T-helper 1 cell treated with Interleukin-12 subunit alpha and Interleukin-12 subunit beta and Interleukin-4 antibody, amounts not matched to agents 30 ng/mL and 1 ng/mL, for 36 hours (primary cell): Measurements from ENCODE around the gene ANXA3. TPM values are rescaled to one million over a fixed set of nuclear protein-coding genes. Genes with fewer than 3 reads are reported as not detected.

ENCODE experiments used
- intact Hi-C: fragments of 100-400 bp; cut with micrococcal nuclease; formaldehyde crosslinking; loops from one replicate; pipeline ENCODE4 v1.15.1; 2024
- total RNA-seq: library from RNA; stranded (reverse); gene quantifications from 2 replicates; pipeline ENCODE4 v1.2.3, GENCODE V29; 2022

Gene ANXA3
- total RNA-seq, 1 donor from 2014 or later, result 32.8 TPM

- intact Hi-C loops, result loop anchor here (5.0 kb wide), 1 partner anchor 82 kb away; no protein-coding TSS in a partner anchor
Observed at GRCh38 chr4:78640714-78641113, 89.1 kb downstream of the ANXA3 start.

- intact Hi-C loops, result loop anchor here (5.0 kb wide), 1 partner anchor 79 kb away; no protein-coding TSS in a partner anchor
Observed at GRCh38 chr4:78642934-78643333, 91.4 kb downstream of the ANXA3 start.

- intact Hi-C loops, result loop anchor here (1.0 to 5.0 kb wide), 6 partner anchors 13 to 220 kb away; no protein-coding TSS in a partner anchor
Observed at GRCh38 chr4:78644063-78644691, 92.6 kb downstream of the ANXA3 start.

- intact Hi-C loops, result loop anchor here (1.0 to 5.0 kb wide), 6 partner anchors 12 to 219 kb away; no protein-coding TSS in a partner anchor
Observed at GRCh38 chr4:78644744-78645330, 93.3 kb downstream of the ANXA3 start.

GRCh38 chr4:78645853-78646757 lies 94.5 kb downstream of the ANXA3 start:
- intact Hi-C loops, result loop anchor here (2.0 kb wide), 2 partner anchors 33 to 93 kb away; no protein-coding TSS in a partner anchor

GRCh38 chr4:78647272-78647671 lies 95.7 kb downstream of the ANXA3 start:
- intact Hi-C loops, result no loop called here

GRCh38 chr4:78648640-78649363 lies 97.2 kb downstream of the ANXA3 start:
- intact Hi-C loops, result no loop called here

- intact Hi-C loops, result loop anchor here (10.0 kb wide), 1 partner anchor 1534 kb away; no protein-coding TSS in a partner anchor
Observed at GRCh38 chr4:78650106-78651024, 98.8 kb downstream of the ANXA3 start.

GRCh38 chr4:78651250-78651860 lies 99.8 kb downstream of the ANXA3 start:
- intact Hi-C loops, result loop anchor here (10.0 kb wide), 1 partner anchor 1533 kb away; no protein-coding TSS in a partner anchor

GRCh38 chr4:78652282-78652876 lies 100.8 kb downstream of the ANXA3 start:
- intact Hi-C loops, result loop anchor here (10.0 kb wide), 1 partner anchor 1532 kb away; no protein-coding TSS in a partner anchor

GRCh38 chr4:78653655-78654054 lies 102.1 kb downstream of the ANXA3 start:
- intact Hi-C loops, result loop anchor here (10.0 kb wide), 1 partner anchor 1531 kb away; no protein-coding TSS in a partner anchor

- intact Hi-C loops, result loop anchor here (5.0 to 10.0 kb wide), 5 partner anchors 67 to 1530 kb away; partner anchors contain the start of genes CCNG2 and PAQR3
Observed at GRCh38 chr4:78654807-78655206, 103.2 kb downstream of the ANXA3 start.

GRCh38 chr4:78656968-78657445 lies 105.4 kb downstream of the ANXA3 start:
- intact Hi-C loops, result loop anchor here (1.0 to 10.0 kb wide), 10 partner anchors 13 to 1528 kb away; partner anchors contain the start of genes CCNG2 and PAQR3

- intact Hi-C loops, result loop anchor here (2.0 to 10.0 kb wide), 6 partner anchors 46 to 1526 kb away; partner anchors contain the start of genes CCNG2 and PAQR3
Observed at GRCh38 chr4:78659264-78659663, 107.7 kb downstream of the ANXA3 start.

GRCh38 chr4:78659665-78660064 lies 108.1 kb downstream of the ANXA3 start:
- intact Hi-C loops, result loop anchor here (2.0 to 10.0 kb wide), 6 partner anchors 47 to 1525 kb away; partner anchors contain the start of genes CCNG2 and PAQR3
